GM18861 (cell line): ENCODE results near the gene ADAMTS17.

Source experiments
- ATAC-seq: cut with Tn5 transposase; IDR thresholded peaks from one replicate; pipeline ENCODE4 v1.9.1; 2021; ENCODE audit not compliant: unreplicated experiment

Gene ADAMTS17

DNA sequence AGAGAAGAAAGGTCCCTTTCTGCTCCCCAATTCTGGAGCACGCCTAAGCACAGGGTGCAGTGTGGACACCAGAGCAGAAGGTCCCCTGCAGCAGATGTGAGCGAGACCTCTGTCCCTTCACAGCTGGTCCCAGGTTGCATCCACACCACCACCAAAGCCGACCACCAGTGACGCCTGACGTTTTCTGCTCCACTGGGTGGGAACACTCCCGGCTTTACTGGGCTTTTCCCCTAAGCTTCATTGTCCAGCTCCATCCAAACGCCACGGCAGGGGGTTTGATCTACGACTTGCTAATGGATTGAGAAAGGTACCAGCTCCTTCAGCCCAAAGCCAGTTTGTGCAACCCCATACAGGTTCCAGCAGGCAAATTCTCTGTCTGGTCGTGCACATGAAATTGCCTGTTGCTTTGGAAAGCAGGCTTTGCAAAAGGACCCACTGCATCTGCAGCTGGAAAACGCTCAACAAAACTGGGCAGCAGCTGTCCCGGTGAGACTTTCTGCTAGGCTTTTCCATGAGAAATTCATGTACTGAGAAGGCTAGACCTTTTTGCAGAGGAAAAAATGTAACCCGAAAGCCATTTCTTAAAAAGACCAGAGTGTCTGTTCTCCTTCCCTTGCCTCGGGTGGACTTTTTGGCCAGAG, 31.1 kb downstream of the ADAMTS17 start:
- no peak for ATAC-seq

DNA sequence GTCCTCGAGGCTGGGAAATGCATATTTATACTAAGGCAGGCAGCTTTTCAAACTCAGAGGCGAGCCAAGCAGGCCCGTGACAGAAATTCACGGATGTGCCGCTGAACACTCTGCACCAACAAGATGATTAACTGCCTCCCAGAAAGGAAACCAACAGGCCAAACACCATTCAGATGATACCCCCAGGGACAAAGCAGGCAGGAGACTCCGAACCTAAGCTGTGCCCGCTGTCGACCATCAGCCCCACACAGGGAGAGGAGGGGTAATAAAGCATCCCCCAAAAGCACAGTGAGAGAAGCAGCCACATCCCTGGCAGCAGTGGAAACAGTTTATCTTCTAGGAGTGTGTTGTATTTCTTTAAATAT, 31.8 kb downstream of the ADAMTS17 start:
- ATAC-seq, result no peak

DNA sequence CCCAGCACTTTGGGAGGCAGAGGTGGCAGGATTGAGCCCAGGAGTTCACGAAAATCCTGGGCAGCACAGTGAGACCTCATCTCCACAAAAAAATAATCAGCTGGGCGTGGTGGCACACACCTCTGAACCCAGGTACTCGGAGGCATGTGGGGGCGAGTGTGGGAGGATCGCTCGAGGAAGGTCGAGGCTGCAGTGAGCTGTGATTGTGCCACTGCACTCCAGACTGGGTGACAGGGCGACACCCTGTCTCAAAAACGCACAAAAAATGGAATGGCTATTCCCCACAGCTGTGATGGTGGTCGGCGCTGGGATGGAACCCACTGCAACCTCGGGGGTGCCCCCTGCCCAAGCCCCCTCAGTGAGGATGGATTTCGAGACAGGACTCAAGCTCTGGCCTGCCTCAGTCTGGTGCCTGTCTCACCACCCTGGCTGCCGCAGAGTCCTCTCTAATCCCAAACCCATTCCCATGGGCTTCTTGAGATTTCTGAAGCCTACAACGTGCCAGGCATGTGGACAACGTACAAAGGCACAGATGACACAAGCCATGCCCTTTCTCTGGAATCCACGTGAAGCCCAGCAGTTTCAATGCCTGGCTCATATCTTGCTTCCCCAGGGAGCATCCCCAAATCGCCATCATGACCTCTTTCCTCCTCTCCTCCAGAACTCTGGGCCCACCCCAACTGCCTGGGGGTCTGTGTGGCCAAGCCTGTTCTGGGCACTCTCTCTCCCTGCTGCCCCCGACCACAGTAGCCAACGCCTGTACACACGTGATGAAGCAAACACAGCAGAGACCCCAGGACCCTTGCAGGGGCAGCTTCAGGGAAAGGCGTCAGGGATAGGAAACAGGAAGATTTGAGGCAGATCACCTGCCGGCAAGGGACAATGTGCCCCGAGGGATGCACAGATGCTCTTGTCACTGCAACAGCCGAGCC, 32.4 kb downstream of the ADAMTS17 start:
- ATAC-seq, result no peak

DNA sequence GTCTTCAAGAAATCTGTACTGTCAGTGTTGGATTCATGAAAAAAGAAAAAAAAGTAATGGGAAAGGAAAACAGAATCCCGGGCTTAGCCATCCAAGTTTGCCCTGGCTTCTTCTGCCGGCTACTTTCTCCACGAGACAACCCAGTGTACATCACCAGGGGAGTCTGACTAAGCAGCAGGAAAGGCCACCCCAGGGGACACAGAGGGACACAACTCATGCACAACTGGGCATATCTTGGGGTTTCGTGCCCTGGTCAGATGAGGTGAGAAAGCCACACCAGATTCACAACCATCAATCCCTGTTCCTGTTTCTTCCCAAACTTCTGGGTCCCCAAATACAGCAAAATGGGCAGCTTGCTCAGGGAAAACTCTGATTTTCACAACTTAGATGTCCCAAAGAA, 33.2 kb downstream of the ADAMTS17 start:
- ATAC-seq, result no peak

DNA sequence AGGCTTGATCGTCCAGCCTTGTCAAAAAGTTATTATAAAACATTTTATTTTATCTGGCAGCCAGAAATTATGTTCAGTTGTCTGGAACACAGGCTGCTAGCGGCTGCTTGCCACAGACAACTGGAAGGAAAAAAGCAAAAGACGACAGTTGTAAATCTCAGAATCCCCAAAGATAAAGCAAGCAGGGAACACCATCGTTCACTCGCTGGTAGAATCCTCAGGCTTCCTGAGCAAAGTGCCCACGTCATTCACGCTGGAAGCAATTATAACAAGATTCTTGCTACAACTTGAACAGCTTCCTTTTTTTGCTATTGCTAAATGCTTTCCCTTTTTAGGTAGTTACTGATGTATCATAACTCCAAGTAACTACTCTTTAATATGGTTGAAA, 33.6 kb downstream of the ADAMTS17 start:
- no peak for ATAC-seq

- ATAC-seq, result no peak
Measured at GRCh38 chr15:100307241-100308212, 34.2 kb downstream of the ADAMTS17 start.

- ATAC-seq, result no peak
Measured at GRCh38 chr15:100306098-100306497, 35.7 kb downstream of the ADAMTS17 start.

GRCh38 chr15:100301910-100302431, 39.8 kb downstream of the ADAMTS17 start:
- peak; percentile 64 for ATAC-seq

DNA sequence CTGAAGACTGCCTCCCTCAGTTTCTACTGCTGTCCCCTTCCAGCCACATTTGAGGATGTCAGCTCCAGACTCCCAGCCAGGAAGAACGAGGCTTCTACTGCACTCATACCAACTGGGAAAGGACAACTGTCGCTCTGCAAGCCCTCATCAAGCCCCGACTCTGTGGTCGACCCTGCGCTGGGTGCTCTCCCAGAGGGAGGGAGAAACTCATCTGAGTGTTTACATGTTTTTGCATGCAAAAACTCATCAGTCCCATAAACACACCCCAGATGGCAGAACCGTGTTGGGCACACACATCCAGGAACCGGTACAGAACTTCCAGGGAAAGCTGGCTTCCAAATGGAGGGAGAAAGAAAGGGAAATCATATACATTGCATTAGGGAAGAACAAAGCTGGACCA, 43.5 kb downstream of the ADAMTS17 start:
- ATAC-seq, result no peak

DNA sequence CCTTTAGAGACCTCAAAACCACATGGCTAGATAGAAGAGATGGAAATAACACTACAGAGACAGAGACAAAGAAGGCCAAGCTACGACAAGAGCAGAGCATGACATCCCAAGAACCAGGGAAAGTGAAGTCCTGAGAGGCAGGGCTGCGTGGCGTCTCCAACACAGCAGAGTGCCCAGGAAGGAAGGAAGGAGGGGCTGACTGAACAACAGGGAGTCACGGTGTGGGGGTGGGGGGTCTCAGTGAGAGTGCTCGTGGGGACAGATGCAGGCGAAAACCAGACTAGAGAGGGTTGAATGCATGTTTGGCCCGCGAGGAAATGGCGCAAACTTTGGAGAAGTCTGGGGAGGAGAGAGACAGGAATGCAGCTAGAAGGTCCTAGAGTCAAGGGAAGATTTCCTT, 44.0 kb downstream of the ADAMTS17 start:
- no peak for ATAC-seq

- ATAC-seq, result no peak
Measured at GRCh38 chr15:100295939-100296565, 45.7 kb downstream of the ADAMTS17 start.

DNA sequence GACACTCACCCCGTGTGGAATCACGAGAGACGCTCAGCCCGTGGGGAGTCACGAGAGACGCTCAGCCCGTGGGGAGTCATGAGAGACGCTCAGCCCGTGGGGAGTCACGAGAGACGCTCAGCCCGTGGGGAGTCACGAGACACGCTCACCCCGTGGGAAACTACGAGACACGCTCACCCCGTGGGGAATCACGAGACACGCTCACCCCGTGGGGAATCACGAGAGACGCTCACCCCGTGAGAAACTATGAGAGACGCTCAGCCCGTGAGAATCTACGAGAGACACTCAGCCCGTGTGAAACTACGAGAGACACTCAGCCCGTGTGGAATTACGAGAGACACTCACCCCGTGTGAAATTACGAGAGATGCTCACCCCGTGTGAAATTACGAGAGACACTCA, 49.8 kb downstream of the ADAMTS17 start:
- ATAC-seq, result no peak

DNA sequence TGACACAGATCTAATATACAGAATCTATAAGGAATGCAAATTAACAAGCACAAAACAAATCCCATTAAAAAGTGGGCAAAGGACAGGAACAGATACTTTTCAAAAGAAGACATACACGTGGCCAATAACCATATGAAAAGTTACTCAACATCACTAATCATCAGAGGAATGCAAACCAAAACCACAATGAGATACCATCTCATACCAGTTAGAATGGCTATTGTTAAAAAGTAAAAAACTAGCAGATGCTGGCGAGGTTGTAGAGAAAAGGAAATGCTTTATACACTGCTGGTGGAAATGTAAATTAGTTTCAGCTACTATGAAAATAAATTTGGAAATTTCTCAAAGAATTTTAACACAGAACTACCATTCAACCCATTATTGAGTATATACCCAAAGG, 50.7 kb downstream of the ADAMTS17 start:
- no peak for ATAC-seq

DNA sequence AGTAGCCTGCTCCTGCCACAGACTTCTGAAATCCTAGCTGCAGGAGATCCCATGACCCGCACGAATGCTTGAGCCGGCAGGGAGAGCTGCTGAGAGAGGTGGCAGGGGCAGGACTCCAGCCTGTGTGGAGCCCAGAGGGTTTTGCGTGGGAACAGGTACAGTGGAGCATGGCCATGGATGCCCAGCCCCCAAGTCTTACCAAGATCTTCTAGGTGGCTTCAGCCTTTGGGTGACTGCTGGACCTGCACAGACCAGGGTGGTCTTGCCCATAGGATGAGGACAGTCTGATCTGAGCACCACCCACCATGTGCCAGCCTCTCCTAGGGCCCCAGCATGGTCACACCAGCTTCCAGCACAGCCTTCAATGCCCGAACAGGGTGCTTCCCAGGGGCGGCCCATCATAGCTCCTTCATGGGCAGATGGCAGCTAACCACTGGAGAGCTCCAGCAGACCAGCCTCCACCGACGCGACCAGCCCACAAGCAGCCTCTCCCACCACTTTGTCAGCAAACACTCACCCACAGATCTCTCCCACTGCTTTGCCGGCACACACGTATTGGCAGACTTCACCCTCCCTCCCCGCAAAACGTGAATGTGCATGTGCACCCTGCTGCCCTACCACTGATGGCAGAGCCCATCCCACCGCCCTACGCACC, 56.0 kb downstream of the ADAMTS17 start:
- no peak for ATAC-seq

GRCh38 chr15:100284701-100285100, 57.1 kb downstream of the ADAMTS17 start:
- no peak for ATAC-seq

- no peak for ATAC-seq
Measured at GRCh38 chr15:100284191-100284590, 57.6 kb downstream of the ADAMTS17 start.

GRCh38 chr15:100281096-100281917, 60.5 kb downstream of the ADAMTS17 start:
- no peak for ATAC-seq

DNA sequence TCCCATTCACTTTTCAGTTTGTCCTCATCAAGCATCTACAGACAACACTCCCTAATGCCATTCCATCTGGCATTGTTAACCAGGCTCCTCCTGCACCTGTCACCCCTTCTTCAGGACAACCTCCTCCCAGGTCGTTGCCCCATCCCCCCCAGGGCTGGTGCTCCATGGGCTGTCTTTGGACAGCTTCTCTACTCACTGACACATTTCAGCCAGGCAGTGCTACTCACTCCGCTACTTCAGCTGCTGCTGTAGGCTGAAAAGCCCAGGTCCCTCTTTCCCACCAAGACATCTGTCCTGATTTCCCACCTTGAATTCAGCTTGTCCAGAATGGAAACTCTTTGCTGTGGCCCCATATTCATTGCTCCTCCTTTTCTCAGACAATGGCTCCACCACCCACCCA, 61.9 kb downstream of the ADAMTS17 start:
- ATAC-seq, result no peak

GRCh38 chr15:100279446-100279845, 62.3 kb downstream of the ADAMTS17 start:
- ATAC-seq, result no peak
